GM18508 (cell line): ENCODE measurements around the gene RAVER1.

Experiments used
- ATAC-seq: cut with Tn5 transposase; IDR thresholded peaks from one replicate; pipeline ENCODE4 v1.9.1; 2021; ENCODE audit warnings: moderate number of reproducible peaks; ENCODE audit not compliant: insufficient read depth, unreplicated experiment

RAVER1 gene

DNA sequence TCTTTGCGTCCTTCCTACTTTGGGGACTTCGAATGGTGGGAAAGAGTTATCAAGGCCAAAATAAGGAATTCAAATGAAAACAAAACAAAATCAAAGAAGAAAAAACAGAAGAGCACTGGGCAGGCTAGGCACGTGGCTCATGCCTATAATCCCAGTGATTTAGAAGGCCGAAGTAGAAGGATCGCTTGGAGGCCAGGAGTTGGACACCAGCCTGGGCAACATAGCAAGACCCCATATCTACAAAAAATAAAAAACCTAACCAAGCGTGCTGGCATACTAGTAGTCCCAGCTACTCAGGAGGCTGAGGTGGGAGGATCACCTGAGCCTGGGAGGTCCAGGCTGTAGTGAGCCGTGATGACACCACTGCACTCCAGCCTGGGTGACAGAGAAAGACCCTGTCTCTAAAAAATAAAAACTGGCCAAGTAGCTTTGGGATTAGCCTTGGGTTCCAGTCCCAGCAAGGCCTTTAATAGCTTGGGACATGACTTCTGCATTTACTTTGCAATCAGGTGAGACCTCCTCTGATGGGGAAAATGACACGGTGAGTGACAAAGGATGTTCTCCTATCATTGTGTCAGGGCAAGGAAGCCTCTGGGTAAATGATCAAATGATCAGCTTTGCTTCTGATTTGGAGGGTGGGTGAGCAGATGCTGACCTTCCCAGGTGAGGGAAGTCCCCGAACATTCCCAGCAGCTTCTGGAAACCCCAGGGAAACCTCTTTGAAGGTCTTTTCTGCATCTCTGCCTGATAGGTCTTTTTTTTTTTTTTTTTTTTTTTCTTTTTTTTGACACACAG, 55.3 kb downstream of the RAVER1 start:
- no peak for ATAC-seq

DNA sequence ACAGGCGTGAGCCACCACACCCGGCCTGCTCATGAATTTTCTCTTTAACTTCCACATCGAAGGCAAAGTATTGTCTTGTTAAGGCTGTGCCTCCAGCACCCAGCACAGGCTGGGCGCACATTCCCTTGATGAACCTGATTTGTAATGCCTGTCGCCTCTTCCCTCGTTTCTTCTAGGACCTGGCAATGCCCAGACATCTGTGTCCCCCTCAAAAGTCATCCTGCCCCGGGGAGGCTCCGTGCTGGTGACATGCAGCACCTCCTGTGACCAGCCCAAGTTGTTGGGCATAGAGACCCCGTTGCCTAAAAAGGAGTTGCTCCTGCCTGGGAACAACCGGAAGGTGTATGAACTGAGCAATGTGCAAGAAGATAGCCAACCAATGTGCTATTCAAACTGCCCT, 58.7 kb downstream of the RAVER1 start:
- no peak for ATAC-seq

DNA sequence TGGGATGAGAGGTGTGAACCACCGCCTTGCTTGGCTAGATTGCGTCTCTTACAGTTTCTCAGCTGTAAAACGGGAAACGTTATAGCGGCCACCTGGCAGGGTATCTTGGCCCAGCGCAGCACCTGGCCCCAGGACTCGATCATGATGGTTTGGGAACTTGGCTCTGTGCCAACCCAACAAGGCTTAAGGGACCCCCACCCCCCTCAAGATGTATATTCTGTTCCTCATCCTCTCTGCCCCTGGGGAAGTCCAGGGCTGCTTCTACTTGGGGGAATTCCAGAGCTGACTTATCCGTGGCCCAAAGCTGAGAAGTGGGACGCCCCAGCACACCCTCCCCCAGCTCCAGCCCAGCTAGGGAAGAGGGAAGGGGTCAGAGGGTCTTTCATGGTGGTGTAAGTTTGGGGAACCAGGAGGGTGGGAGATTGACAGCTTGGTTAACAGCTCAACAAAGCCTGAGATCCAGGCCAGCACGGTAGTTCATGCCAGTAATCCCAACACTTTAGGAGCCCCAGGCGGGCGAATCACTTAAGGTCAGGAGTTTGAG, 61.7 kb downstream of the RAVER1 start:
- ATAC-seq: no peak

DNA sequence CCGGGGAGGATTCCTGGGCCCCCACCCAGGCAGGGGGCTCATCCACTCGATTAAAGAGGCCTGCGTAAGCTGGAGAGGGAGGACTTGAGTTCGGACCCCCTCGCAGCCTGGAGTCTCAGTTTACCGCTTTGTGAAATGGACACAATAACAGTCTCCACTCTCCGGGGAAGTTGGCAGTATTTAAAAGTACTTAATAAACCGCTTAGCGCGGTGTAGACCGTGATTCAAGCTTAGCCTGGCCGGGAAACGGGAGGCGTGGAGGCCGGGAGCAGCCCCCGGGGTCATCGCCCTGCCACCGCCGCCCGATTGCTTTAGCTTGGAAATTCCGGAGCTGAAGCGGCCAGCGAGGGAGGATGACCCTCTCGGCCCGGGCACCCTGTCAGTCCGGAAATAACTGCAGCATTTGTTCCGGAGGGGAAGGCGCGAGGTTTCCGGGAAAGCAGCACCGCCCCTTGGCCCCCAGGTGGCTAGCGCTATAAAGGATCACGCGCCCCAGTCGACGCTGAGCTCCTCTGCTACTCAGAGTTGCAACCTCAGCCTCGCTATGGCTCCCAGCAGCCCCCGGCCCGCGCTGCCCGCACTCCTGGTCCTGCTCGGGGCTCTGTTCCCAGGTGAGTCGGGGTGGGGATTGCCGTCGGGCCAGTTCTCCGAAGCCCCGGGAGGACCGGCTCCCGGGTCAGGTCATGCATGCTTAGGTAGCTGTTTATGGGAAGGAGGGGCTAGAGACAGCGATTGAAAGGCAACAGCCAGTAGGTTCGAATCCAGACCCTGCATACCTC, 62.5 kb downstream of the RAVER1 start, which contains the start of gene ICAM1:
Gene ICAM1 (plus strand): TSS at position 505 of the 779 bp plus-strand sequence. CDS start 40 bp downstream, at position 545.
- no peak for ATAC-seq

DNA sequence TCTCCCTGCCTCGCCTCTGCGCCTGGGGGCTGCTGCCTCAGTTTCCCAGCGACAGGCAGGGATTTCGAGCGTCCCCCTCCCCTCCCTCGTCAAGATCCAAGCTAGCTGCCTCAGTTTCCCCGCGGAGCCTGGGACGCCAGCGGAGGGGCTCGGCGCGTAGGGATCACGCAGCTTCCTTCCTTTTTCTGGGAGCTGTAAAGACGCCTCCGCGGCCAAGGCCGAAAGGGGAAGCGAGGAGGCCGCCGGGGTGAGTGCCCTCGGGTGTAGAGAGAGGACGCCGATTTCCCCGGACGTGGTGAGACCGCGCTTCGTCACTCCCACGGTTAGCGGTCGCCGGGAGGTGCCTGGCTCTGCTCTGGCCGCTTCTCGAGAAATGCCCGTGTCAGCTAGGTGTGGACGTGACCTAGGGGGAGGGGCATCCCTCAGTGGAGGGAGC, 63.1 kb downstream of the RAVER1 start:
- ATAC-seq: no peak

DNA sequence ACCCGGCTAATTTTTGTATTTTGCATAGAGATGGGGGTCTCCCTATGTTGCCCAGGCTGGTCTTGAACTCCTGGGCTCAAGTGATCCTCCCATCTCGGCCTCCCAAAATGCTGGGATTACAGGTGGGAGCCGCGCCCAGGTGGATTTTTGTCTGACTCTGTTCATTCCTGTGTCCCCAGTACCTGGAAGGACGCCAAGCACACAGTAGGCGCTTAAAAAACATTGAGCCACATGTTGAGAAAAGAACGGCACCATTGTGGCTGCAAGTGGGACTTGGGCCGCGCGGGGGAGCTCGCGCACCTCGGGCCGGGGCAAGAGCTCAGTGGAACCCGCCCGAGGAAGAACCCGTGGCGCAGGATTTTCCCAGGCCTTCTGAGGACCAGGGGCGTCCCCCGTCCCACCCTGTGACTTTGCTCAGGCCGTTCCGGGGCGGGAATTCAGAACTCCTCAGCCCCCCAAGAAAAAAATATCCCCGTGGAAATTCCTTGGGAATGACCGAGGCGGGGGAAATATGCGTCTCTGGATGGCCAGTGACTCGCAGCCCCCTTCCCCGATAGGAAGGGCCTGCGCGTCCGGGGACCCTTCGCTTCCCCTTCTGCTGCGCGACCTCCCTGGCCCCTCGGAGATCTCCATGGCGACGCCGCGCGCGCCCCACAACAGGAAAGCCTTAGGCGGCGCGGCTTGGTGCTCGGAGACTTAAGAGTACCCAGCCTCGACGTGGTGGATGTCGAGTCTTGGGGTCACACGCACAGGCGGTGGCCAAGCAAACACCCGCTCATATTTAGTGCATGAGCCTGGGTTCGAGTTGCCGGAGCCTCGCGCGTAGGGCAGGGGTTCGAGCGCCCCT, 63.8 kb downstream of the RAVER1 start:
- ATAC-seq: no peak

DNA sequence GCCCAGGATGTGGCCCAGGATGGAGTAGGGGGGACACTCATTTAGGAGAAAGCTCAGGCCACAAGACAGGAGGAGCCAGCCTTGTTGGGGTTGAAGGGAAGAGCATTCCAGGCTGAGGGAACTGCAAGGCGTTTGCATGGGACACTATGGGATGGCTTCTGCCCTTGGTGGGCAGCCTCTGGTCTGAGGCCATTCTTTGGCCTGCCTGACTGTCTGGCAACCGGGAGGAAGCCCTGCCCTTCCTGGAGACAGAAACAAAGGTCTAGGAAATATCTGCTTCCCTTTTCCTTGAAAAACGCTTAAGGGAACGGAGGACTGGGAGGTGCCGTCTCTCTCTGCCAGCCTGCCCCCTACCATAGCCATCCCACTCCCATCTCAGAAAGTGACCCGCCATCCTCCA, 65.3 kb downstream of the RAVER1 start:
- ATAC-seq: no peak

DNA sequence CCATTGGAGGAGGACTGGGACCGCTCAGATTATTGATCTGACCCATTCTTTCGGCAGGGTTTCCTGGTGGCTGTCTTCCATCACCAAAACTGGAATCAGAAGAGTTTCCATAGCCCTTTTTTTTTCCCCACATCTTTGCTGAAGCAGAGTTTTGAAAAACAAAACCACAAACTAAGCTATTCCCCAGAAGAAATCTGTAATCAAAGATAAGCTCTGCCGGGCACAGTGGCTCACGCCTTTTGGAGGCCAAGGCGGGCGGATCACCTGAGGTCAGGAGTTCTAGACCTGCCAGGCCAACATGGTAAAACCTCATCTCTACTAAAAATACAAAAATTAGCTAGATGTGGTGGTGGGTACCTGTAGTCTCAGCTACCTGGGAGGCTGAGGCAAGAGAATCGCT, 66.6 kb downstream of the RAVER1 start:
- ATAC-seq: no peak
